HCT116 (cell line): ENCODE measurements around the gene MNX1. TPM values are rescaled to one million over a fixed set of nuclear protein-coding genes. Genes with fewer than 3 reads are reported as not detected.

Source experiments
- ATAC-seq: fragments of 200-7000 bp; cut with Tn5 transposase; 2 replicates; pipeline ENCODE4 v1.9.1; 2020; ENCODE audit warnings: mild to moderate bottlenecking, moderate library complexity
- BruUV-seq: library from RNA; stranded (reverse); fragments of 400-500 nt; replicated peaks from 2 replicates; lab custom pipeline; 2021; lab: Mats Ljungman, UMichigan
- CTCF ChIA-PET: fragments of 300-600 bp; sonication (Branson Sonifier 250); formaldehyde crosslinking; loops from one replicate; lab custom pipeline; 2021; ENCODE audit warnings: antibody characterized with exemption; lab: Charles Lee
- POLR2A ChIA-PET: fragments of 300-600, 350-600 bp; sonication (Branson Sonifier 250); formaldehyde crosslinking; loops from one replicate; lab custom pipeline; 2021; ENCODE audit warnings: antibody characterized with exemption; lab: Charles Lee
- RAD21 ChIA-PET, 2 experiments: fragments of 300-600 bp; sonication (Branson Sonifier 250); formaldehyde crosslinking; loops; one replicate each; lab custom pipeline; 2023; ENCODE audit warnings: low total read pairs in 2 of 2; ENCODE audit not compliant: uncharacterized antibody in 2 of 2, unreplicated experiment in 2 of 2, low non-redundant PET in 1 of 2; lab: Charles Lee
- DNase-seq: peaks from one replicate; pipeline ENCODE4 v3.0.0-alpha.2; 2010; ENCODE audit warnings: low read depth, low spot score
- H2AFZ ChIP-seq: fragments of 200-600 bp; shearing (Covaris generic), sonication (generic); 2 replicates; pipeline ENCODE4 v1.6.1; 2017; ENCODE audit warnings: low read depth, mixed run types, mixed read lengths, antibody characterized with exemption, low read length; ENCODE audit not compliant: poor library complexity, severe bottlenecking
- H3K27ac ChIP-seq: 2 replicates; pipeline ENCODE4 v1.5.1; 2012; ENCODE audit warnings: low read depth, low read length
- H3K27me3 ChIP-seq: fragments of 200-600 bp; sonication (generic); 2 replicates; pipeline ENCODE4 v1.6.1; 2016; ENCODE audit warnings: mixed run types, low read length, mixed read lengths; ENCODE audit not compliant: insufficient read depth
- H3K36me3 ChIP-seq, 2 experiments: fragments of 200-500 bp in 1 of 2; fragments of 200-600 bp in 1 of 2; sonication (Bioruptor generic) in 1 of 2; sonication (generic) in 1 of 2; 2 replicates each; pipeline versions ENCODE4 v1.5.1 to v1.6.1; 2014 to 2016; ENCODE audit warnings: low read length in 2 of 2, inconsistent platforms in 1 of 2, mixed read lengths in 1 of 2, mixed run types in 1 of 2; ENCODE audit not compliant: insufficient read depth in 2 of 2, control insufficient read depth in 1 of 2
- H3K4me1 ChIP-seq, 2 experiments: fragments of 200-600 bp in 1 of 2; sonication (generic) in 1 of 2; 2 replicates each; pipeline versions ENCODE4 v1.5.1 to v1.6.1; 2012 to 2017; ENCODE audit warnings: low read length in 2 of 2, inconsistent platforms in 1 of 2, mild to moderate bottlenecking in 1 of 2, mixed read lengths in 1 of 2, mixed run types in 1 of 2, moderate library complexity in 1 of 2; ENCODE audit not compliant: insufficient read depth in 2 of 2, control insufficient read depth in 1 of 2
- H3K4me2 ChIP-seq: fragments of 200-600 bp; sonication (generic); 2 replicates; pipeline ENCODE4 v1.6.1; 2017; ENCODE audit warnings: mixed run types, low read length, mixed read lengths
- H3K4me3 ChIP-seq, 2 experiments: fragments of 200-600 bp in 1 of 2; sonication (generic) in 1 of 2; replicated peaks in 1 of 2; 2 replicates each; pipeline ENCODE4 v1.5.1; 2011 to 2016; ENCODE audit warnings: low read length in 2 of 2, control low read depth in 1 of 2, low read depth in 1 of 2, mild to moderate bottlenecking in 1 of 2, mixed read lengths in 1 of 2, mixed run types in 1 of 2
- H3K79me2 ChIP-seq: fragments of 200-600 bp; sonication (generic); 2 replicates; pipeline ENCODE4 v1.6.1; 2017; ENCODE audit warnings: mild to moderate bottlenecking, mixed run types, low read length, moderate library complexity, mixed read lengths; ENCODE audit not compliant: insufficient read depth
- H3K9ac ChIP-seq: fragments of 200-600 bp; sonication (generic); 2 replicates; pipeline ENCODE4 v1.6.1; 2016; ENCODE audit warnings: low read length, mixed read lengths
- H3K9me2 ChIP-seq: fragments of 200-600 bp; sonication (generic), shearing (Covaris generic); 2 replicates; pipeline ENCODE4 v1.6.1; 2017; ENCODE audit warnings: mixed run types, mild to moderate bottlenecking, moderate library complexity; ENCODE audit not compliant: insufficient read depth
- H3K9me3 ChIP-seq, 2 experiments: fragments of 200-500 bp in 1 of 2; fragments of 200-600 bp in 1 of 2; sonication (Bioruptor generic) in 1 of 2; sonication (generic) in 1 of 2; 2 replicates each; pipeline ENCODE4 v1.6.1; 2014 to 2017; ENCODE audit warnings: low read length in 2 of 2, mixed read lengths in 2 of 2, inconsistent platforms in 1 of 2, low read depth in 1 of 2, mild to moderate bottlenecking in 1 of 2, mixed run types in 1 of 2, moderate library complexity in 1 of 2; ENCODE audit not compliant: control insufficient read depth in 1 of 2, insufficient read depth in 1 of 2
- H4K20me1 ChIP-seq: fragments of 200-600 bp; sonication (generic), shearing (Covaris generic); 2 replicates; pipeline ENCODE4 v1.6.1; 2017; ENCODE audit warnings: mixed run types, mild to moderate bottlenecking, moderate library complexity; ENCODE audit not compliant: insufficient read depth
- CEBPB ChIP-seq: IDR thresholded peaks from 2 replicates; pipeline ENCODE4 v1.6.1; 2012; ENCODE audit warnings: low read depth
- EGR1 ChIP-seq: IDR thresholded peaks from 2 replicates; pipeline ENCODE4 v1.6.1; 2012; ENCODE audit warnings: low read depth
- ELF1 ChIP-seq: IDR thresholded peaks from 2 replicates; pipeline ENCODE4 v1.6.1; 2012; ENCODE audit warnings: low read depth, borderline replicate concordance
- EZH2 ChIP-seq: fragments of 200-600 bp; sonication (generic); IDR thresholded peaks from 2 replicates; pipeline ENCODE4 v1.6.1; 2017; ENCODE audit warnings: antibody characterized with exemption, mixed run types
- EZH2phosphoT487 ChIP-seq: fragments of 200-600 bp; IDR thresholded peaks from 2 replicates; pipeline ENCODE4 v1.6.1; 2018; ENCODE audit warnings: antibody characterized with exemption, borderline replicate concordance
- POLR2A ChIP-seq: IDR thresholded peaks from 2 replicates; pipeline ENCODE4 v1.7.0; 2011; ENCODE audit warnings: borderline replicate concordance; ENCODE audit not compliant: insufficient read depth, insufficient read length; ENCODE audit errors: extremely low read depth
- POLR2AphosphoS5 ChIP-seq: IDR thresholded peaks from 2 replicates; pipeline ENCODE4 v1.6.1; 2011; ENCODE audit warnings: mild to moderate bottlenecking, low read depth, low read length, moderate library complexity
- RAD21 ChIP-seq: IDR thresholded peaks from 2 replicates; pipeline ENCODE4 v1.6.1; 2012; ENCODE audit warnings: low read depth, mild to moderate bottlenecking
- SIN3A ChIP-seq: IDR thresholded peaks from 2 replicates; pipeline ENCODE4 v1.6.1; 2012; ENCODE audit warnings: low read depth
- SP1 ChIP-seq: IDR thresholded peaks from 2 replicates; pipeline ENCODE4 v1.6.1; 2012; ENCODE audit warnings: low read depth
- SRF ChIP-seq: IDR thresholded peaks from 2 replicates; pipeline ENCODE4 v1.6.1; 2012; ENCODE audit warnings: low read depth
- TCF7L2 ChIP-seq: IDR thresholded peaks from 2 replicates; pipeline ENCODE4 v1.7.0; 2011; ENCODE audit warnings: borderline replicate concordance, inconsistent platforms; ENCODE audit not compliant: insufficient read depth, insufficient read length; ENCODE audit errors: extremely low read depth
- YY1 ChIP-seq: IDR thresholded peaks from 2 replicates; pipeline ENCODE4 v1.6.1; 2011; ENCODE audit warnings: low read length, low read depth, moderate library complexity, mild to moderate bottlenecking; ENCODE audit not compliant: insufficient replicate concordance; ENCODE audit errors: extremely low read depth
- ZFX ChIP-seq: fragments of 450-650 bp; IDR thresholded peaks from 2 replicates; pipeline ENCODE4 v1.6.1; 2017
- intact Hi-C: fragments of 100-400 bp; cut with micrococcal nuclease; formaldehyde crosslinking; loops from 2 replicates; pipeline ENCODE4 v1.10.0; 2022
- total RNA-seq: library from RNA; stranded (reverse); gene quantifications from one replicate; pipeline ENCODE4 v1.2.1, GENCODE V29; 2021; ENCODE audit not compliant: unreplicated experiment
- TF ChIP-seq, protein P1 (sequence below): IDR thresholded peaks from 2 replicates; pipeline ENCODE4 v1.6.1; 2012
- TF ChIP-seq, protein P2 (sequence below): IDR thresholded peaks from 2 replicates; pipeline ENCODE4 v1.6.1; 2011; ENCODE audit warnings: mild to moderate bottlenecking, low read length, moderate library complexity; ENCODE audit not compliant: insufficient replicate concordance; ENCODE audit errors: extremely low read depth

Gene MNX1
- total RNA-seq, 1 experiment from 2014 or later, result 7.7 TPM

DNA sequence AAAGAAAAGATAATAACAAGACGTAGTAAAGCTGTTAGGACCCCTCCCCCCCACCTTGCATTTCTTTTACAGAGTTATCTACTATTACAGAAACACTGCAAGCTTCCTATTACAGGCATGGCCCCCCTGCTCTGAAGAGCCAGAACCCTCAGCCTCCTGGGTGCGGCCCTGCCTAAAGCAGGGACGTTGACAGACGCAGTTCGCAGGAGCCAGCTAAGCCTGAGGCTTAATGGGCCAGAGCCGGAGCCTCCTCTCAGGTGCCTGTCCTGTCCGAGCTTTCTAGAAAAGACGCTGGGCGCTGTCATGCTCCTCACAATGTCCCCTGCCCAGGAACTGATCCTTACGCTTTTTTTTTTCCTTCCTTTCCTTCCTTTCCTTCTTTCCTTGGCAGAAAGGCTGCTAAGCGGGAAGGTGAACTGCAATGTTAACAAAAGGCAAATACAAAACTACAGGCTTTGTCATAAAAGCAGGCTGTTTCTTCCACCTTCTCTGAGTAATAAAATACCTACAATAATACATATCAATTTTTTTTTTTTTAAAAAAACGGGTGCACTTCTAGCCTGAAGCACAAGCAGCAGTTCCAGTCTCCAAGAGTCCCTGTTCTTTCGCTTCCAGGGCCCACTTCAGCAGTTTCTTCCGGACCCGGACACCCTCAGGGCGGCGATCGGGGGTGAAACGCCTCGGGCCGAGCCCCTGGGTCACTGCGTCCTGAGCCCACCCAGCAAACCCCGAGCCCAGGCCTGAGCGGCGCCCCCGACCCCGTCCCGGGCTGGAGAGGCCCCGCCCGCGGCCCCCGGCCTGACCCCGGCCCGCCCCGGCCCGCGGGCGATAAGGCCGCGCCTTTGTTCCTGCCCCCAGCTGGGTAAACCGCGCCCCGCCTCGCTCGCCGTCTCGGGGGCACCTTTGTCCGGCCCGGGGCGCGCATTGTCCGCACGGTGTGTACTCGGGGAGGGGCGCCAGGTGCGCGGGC is 11.2 kb downstream of the MNX1 start:
- no peak overlapping the region for H3K27ac ChIP-seq
- H4K20me1 ChIP-seq, result no peaks in the 10 kb centered on the region
- no peaks in the 10 kb centered on the region for H3K79me2 ChIP-seq
- peak overlapping the region; percentile 41; the same call in 1 of the 2 replicates for H3K9ac ChIP-seq
- H3K36me3 ChIP-seq, result no peaks in the 10 kb centered on the region
- TF ChIP-seq, protein P1, sequence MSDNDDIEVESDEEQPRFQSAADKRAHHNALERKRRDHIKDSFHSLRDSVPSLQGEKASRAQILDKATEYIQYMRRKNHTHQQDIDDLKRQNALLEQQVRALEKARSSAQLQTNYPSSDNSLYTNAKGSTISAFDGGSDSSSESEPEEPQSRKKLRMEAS, result no peak
- TF ChIP-seq TCF7L2 (peak; percentile 16), ZFX (0 out of 2 replicates have a peak, but pooled peaks have one; percentile 21)
- ChIA-PET POLR2A (no interaction called here), RAD21 (no interaction called here), CTCF (interaction anchor here (1.5 kb wide), 1 partner anchor 12 kb away, joined by 3 read pairs; the partner anchor contains the start of gene MNX1)
- H3K27me3 ChIP-seq, result no peaks in the 10 kb centered on the region
- no peaks in the 10 kb centered on the region for H3K9me3 ChIP-seq
- H3K9me2 ChIP-seq, result no peaks in the 10 kb centered on the region
- DNase-seq, result no peak
- H2AFZ ChIP-seq, result no peak overlapping the region
- ATAC-seq, result peak; percentile 67
- BruUV-seq, result no TSS peak
- peak overlapping the region; percentile 47 to 59 for H3K4me3 ChIP-seq
- peaks cover 5 to 15% of the 10 kb centered on the region in 2 experiments; a peak in 3 of 4 replicates for H3K4me1 ChIP-seq
- intact Hi-C loops, result no loop called here
- peak overlapping the region; percentile 87 for H3K4me2 ChIP-seq

DNA sequence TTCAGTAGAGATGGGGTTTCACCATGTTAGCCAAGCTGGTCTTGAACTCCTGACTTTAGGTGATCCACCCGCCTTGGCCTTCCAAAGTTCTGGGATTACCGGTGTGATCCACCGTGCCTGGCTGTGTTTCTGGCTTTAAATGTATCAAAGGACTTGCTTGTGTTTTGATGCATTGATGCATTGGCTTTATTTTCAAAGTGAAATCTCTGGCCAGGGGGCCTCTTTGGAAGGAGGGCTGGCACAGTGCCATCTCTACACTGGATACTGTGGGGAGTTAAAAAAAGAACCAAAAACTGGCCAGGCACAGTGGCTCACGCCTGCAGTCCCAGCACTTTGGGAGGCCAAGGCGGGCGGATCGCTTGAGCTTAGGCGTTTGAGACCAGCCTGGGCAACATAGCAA is 16.0 kb downstream of the MNX1 start:
- DNase-seq, result no peak
- H3K9me3 ChIP-seq, result no peaks in the 10 kb centered on the region
- RAD21 ChIA-PET, result no interaction called here
- H2AFZ ChIP-seq, result no peak overlapping the region
- TF ChIP-seq RAD21 (no peak), POLR2AphosphoS5 (no peak), EZH2 (no peak), SIN3A (no peak), CEBPB (no peak), EZH2phosphoT487 (no peak), TCF7L2 (no peak), SRF (no peak), ELF1 (no peak), POLR2A (no peak), EGR1 (no peak), SP1 (no peak), YY1 (no peak)
- TF ChIP-seq, protein P2, sequence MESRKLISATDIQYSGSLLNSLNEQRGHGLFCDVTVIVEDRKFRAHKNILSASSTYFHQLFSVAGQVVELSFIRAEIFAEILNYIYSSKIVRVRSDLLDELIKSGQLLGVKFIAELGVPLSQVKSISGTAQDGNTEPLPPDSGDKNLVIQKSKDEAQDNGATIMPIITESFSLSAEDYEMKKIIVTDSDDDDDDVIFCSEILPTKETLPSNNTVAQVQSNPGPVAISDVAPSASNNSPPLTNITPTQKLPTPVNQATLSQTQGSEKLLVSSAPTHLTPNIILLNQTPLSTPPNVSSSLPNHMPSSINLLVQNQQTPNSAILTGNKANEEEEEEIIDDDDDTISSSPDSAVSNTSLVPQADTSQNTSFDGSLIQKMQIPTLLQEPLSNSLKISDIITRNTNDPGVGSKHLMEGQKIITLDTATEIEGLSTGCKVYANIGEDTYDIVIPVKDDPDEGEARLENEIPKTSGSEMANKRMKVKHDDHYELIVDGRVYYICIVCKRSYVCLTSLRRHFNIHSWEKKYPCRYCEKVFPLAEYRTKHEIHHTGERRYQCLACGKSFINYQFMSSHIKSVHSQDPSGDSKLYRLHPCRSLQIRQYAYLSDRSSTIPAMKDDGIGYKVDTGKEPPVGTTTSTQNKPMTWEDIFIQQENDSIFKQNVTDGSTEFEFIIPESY, result no peak
- TF ChIP-seq, protein P1, result no peak
- intact Hi-C loops, result no loop called here
- H3K4me2 ChIP-seq, result no peak overlapping the region
- no peaks in the 10 kb centered on the region for H3K79me2 ChIP-seq
- H3K27ac ChIP-seq, result no peak overlapping the region
- no TSS peak for BruUV-seq
- POLR2A ChIA-PET, result no interaction called here
- no peaks in the 10 kb centered on the region for H3K27me3 ChIP-seq
- CTCF ChIA-PET, result no interaction called here
- no peaks in the 10 kb centered on the region for H3K9me2 ChIP-seq
- no peak overlapping the region for H3K4me3 ChIP-seq
- no peaks in the 10 kb centered on the region for H4K20me1 ChIP-seq
- H3K9ac ChIP-seq, result no peak overlapping the region
- peaks cover 0 to 2% of the 10 kb centered on the region in 2 experiments; a peak in 1 of 4 replicates for H3K4me1 ChIP-seq
- no peaks in the 10 kb centered on the region for H3K36me3 ChIP-seq
- ATAC-seq, result no peak
